OCI-LY3 (cell line): ENCODE measurements around the gene PGAP2.

Source experiments
- H2AFZ ChIP-seq: fragments of 200-600, 300-600 bp; shearing (Covaris generic); 2 replicates; pipeline ENCODE4 v1.6.0; 2014; ENCODE audit warnings: antibody characterized with exemption, low read depth, low read length
- H3K27ac ChIP-seq: fragments of 200-600, 300-600 bp; sonication (generic); 2 replicates; pipeline ENCODE4 v1.5.1; 2014; ENCODE audit warnings: mild to moderate bottlenecking, low read length, moderate library complexity, mixed read lengths
- H3K27me3 ChIP-seq: fragments of 200-600, 300-600 bp; sonication (generic); 2 replicates; pipeline ENCODE4 v1.6.1; 2014; ENCODE audit warnings: low read depth, low read length, mixed read lengths
- H3K36me3 ChIP-seq: fragments of 200-600, 300-600 bp; sonication (generic); replicated peaks from 2 replicates; pipeline ENCODE3; 2014; ENCODE audit warnings: low read depth, low read length, mixed read lengths
- H3K4me1 ChIP-seq: fragments of 300-600, 200-600 bp; sonication (generic); 2 replicates; pipeline ENCODE4 v1.6.1; 2014; ENCODE audit warnings: low read length, mixed read lengths
- H3K4me2 ChIP-seq: fragments of 200-600, 300-600 bp; sonication (generic); 2 replicates; pipeline ENCODE4 v1.6.1; 2014; ENCODE audit warnings: low read length, mixed read lengths
- H3K4me3 ChIP-seq: fragments of 300-600, 200-600 bp; sonication (generic); 2 replicates; pipeline ENCODE4 v1.5.1; 2014; ENCODE audit warnings: antibody characterized with exemption, mild to moderate bottlenecking, low read length, moderate library complexity
- H3K79me2 ChIP-seq: fragments of 300-600, 200-600 bp; shearing (Covaris generic); 2 replicates; pipeline ENCODE4 v1.6.1; 2014; ENCODE audit warnings: mild to moderate bottlenecking, low read length, mixed read lengths
- H3K9ac ChIP-seq: fragments of 300-600, 200-600 bp; shearing (Covaris generic); 2 replicates; pipeline ENCODE4 v1.6.0; 2014; ENCODE audit warnings: mild to moderate bottlenecking, low read length, moderate library complexity
- H3K9me3 ChIP-seq: fragments of 200-600, 300-600 bp; shearing (Covaris generic); 2 replicates; pipeline ENCODE4 v1.6.1; 2014; ENCODE audit warnings: low read length, mixed read lengths; ENCODE audit not compliant: insufficient read depth
- H4K20me1 ChIP-seq: fragments of 200-600, 300-600 bp; sonication (generic); 2 replicates; pipeline ENCODE4 v1.6.1; 2016; ENCODE audit warnings: low read length, mixed read lengths; ENCODE audit not compliant: insufficient read depth
- EZH2phosphoT487 ChIP-seq: fragments of 200-600 bp; shearing (Covaris generic); IDR thresholded peaks from 2 replicates; pipeline ENCODE4 v1.6.1; 2018; ENCODE audit warnings: antibody characterized with exemption, mixed run types, low read depth
- TF ChIP-seq, protein P1 (sequence below): fragments of 200-600, 300-600 bp; sonication (generic); IDR thresholded peaks from 2 replicates; pipeline ENCODE4 v1.5.1; 2014; ENCODE audit warnings: antibody characterized with exemption, low read length, low read depth

The PGAP2 gene

DNA sequence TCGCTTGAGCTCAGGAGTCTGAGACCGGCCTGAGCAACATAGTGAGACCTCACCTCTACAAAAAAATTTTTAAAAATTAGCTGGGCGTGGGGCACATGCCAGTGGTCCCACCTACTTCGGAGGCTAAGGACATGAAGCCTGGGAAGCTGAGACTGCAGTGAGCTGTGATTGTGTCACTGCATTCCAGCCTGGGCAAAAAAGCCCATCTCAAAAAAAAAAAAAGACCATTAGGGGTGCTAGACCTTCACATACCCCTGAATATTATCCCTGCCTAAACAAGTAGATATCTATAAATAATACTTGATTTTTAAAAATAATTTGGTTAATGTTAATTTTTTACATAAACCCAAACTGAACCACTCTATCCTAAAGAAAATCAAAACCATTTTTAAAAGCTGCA, 35.2 kb upstream of the PGAP2 start:
- H3K4me2 ChIP-seq, result no peak overlapping the region
- H3K9ac ChIP-seq, result no peak overlapping the region
- H3K36me3 ChIP-seq, result peaks cover 46% of the 10 kb centered on the region
- no peak overlapping the region for H3K4me3 ChIP-seq
- no peaks in the 10 kb centered on the region for H3K4me1 ChIP-seq
- H4K20me1 ChIP-seq, result no peaks in the 10 kb centered on the region
- no peak overlapping the region for H2AFZ ChIP-seq
- H3K9me3 ChIP-seq, result no peaks in the 10 kb centered on the region
- TF ChIP-seq EZH2phosphoT487, result no peak
- TF ChIP-seq, protein P1, sequence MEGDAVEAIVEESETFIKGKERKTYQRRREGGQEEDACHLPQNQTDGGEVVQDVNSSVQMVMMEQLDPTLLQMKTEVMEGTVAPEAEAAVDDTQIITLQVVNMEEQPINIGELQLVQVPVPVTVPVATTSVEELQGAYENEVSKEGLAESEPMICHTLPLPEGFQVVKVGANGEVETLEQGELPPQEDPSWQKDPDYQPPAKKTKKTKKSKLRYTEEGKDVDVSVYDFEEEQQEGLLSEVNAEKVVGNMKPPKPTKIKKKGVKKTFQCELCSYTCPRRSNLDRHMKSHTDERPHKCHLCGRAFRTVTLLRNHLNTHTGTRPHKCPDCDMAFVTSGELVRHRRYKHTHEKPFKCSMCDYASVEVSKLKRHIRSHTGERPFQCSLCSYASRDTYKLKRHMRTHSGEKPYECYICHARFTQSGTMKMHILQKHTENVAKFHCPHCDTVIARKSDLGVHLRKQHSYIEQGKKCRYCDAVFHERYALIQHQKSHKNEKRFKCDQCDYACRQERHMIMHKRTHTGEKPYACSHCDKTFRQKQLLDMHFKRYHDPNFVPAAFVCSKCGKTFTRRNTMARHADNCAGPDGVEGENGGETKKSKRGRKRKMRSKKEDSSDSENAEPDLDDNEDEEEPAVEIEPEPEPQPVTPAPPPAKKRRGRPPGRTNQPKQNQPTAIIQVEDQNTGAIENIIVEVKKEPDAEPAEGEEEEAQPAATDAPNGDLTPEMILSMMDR, result no peak
- no peaks in the 10 kb centered on the region for H3K27me3 ChIP-seq
- no peak overlapping the region for H3K27ac ChIP-seq
- peaks cover 1% of the 10 kb centered on the region; the same call in 1 of the 2 replicates for H3K79me2 ChIP-seq

DNA sequence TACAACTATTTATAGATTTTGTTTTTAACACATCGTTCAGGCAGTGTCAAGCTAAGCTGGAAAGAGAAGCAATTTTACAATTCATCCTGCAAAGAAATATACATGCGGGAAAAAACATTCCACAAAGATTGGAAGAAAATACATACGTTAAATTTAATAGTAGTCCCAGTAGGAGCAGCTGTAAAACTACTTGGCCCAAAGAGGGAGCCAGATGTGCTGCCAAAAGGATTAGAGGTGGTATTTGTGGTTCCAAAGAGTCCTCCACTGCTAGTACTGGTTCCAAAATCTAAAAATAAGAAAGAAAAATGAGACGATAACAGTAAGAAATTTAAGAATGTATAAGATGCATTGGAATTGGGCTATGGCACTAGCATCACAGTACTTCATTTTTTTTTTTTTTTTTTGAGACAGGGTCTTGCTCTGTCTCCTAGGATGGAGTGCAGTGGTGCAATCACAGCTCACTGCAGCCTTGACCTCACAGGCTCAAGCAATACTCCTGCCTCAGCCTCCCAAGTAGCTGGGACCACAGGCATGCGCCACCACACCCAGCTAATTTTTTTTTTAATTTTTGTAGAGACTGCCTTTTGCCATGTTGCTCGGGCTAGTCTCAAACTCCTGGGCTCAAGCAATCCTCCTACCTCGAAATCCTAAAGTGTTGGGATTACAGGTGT, 32.5 kb upstream of the PGAP2 start:
- H4K20me1 ChIP-seq, result no peaks in the 10 kb centered on the region
- no peak overlapping the region for H3K27ac ChIP-seq
- H3K9ac ChIP-seq, result no peak overlapping the region
- peaks cover 15% of the 10 kb centered on the region for H3K79me2 ChIP-seq
- H3K27me3 ChIP-seq, result no peaks in the 10 kb centered on the region
- no peak overlapping the region for H3K4me2 ChIP-seq
- H3K4me3 ChIP-seq, result no peak overlapping the region
- TF ChIP-seq EZH2phosphoT487, result no peak
- TF ChIP-seq, protein P1, result no peak
- no peaks in the 10 kb centered on the region for H3K9me3 ChIP-seq
- H2AFZ ChIP-seq, result no peak overlapping the region
- H3K36me3 ChIP-seq, result peaks cover 51% of the 10 kb centered on the region
- H3K4me1 ChIP-seq, result no peaks in the 10 kb centered on the region

DNA sequence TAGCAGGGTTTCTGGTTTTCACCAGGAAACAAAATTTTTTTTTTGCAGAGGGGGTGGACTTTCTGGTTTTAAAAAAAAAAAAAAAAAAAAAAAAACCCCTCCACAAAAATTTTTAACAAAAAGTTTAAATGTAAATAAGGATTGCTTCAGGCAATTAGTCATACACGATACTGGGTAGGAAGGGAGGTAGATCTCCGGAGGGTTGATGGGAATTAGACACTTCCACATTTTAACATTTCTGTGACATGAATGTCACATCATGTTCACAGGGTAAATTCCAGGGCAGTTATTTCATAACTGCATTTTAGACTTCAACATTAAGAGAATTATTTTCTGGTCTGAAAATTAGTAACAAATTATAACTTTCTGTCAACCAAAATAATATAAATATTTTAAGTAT, 26.9 kb upstream of the PGAP2 start:
- no peak overlapping the region for H3K27ac ChIP-seq
- peaks cover 48% of the 10 kb centered on the region for H3K36me3 ChIP-seq
- peaks cover 32% of the 10 kb centered on the region for H4K20me1 ChIP-seq
- no peak overlapping the region for H3K9ac ChIP-seq
- H3K4me1 ChIP-seq, result peaks cover 13% of the 10 kb centered on the region
- TF ChIP-seq, protein P1, result no peak
- no peak for TF ChIP-seq EZH2phosphoT487
- H3K27me3 ChIP-seq, result no peaks in the 10 kb centered on the region
- no peak overlapping the region for H3K4me2 ChIP-seq
- no peak overlapping the region for H3K4me3 ChIP-seq
- no peak overlapping the region for H2AFZ ChIP-seq
- peaks cover 70% of the 10 kb centered on the region for H3K79me2 ChIP-seq
- H3K9me3 ChIP-seq, result no peaks in the 10 kb centered on the region

DNA sequence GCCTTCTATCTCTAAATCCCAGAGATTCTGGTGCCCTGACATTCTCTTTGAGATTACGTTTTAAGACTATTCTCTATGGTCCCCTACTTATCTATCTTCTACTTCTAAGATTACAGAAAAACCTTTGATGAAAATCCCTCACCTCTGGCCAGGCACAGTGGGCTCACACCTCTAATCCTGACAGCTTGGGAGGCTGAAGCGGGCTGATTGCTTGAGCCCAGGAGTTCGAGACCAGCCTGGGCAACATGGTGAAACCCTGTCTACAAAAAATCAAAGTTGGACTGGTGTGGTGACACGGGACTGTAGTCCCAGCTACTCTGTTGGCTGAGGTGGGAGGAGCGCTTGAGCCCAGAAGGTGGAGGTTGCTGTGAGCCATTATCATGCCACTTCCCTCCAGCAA, 25.4 kb upstream of the PGAP2 start:
- no peak overlapping the region for H3K4me2 ChIP-seq
- no peak overlapping the region for H3K27ac ChIP-seq
- H3K4me3 ChIP-seq, result no peak overlapping the region
- H3K27me3 ChIP-seq, result no peaks in the 10 kb centered on the region
- peaks cover 19% of the 10 kb centered on the region for H3K4me1 ChIP-seq
- H4K20me1 ChIP-seq, result peaks cover 43% of the 10 kb centered on the region
- H3K79me2 ChIP-seq, result peaks cover 86% of the 10 kb centered on the region
- H3K36me3 ChIP-seq, result peaks cover 38% of the 10 kb centered on the region
- H3K9ac ChIP-seq, result no peak overlapping the region
- H3K9me3 ChIP-seq, result no peaks in the 10 kb centered on the region
- TF ChIP-seq EZH2phosphoT487, result no peak
- TF ChIP-seq, protein P1, result no peak
- no peak overlapping the region for H2AFZ ChIP-seq
